ENCODE measurements around the gene SNX2. TPM values are rescaled to one million over a fixed set of nuclear protein-coding genes. Genes with fewer than 3 reads are reported as not detected.

SNX2 gene
- total RNA-seq, 1 donor from 2014 or later, result 44.1 TPM

Other genes with a start within 250 kb of the SNX2 start
- gene SNX24, start 70.5 kb downstream of the SNX2 start, total RNA-seq, result 2.8 and 3.3 TPM in 2 replicates